NT2/D1 (cell line): Measurements from ENCODE around the gene DNAH5.

Source experiments
- SUZ12 ChIP-seq: IDR thresholded peaks from 2 replicates; pipeline ENCODE4 v1.6.1; 2011; ENCODE audit not compliant: insufficient read length, insufficient read depth; ENCODE audit errors: extremely low read depth
- YY1 ChIP-seq: IDR thresholded peaks from 2 replicates; pipeline ENCODE4 v1.6.1; 2011; ENCODE audit not compliant: insufficient read length, insufficient read depth
- ZNF274 ChIP-seq: IDR thresholded peaks from 2 replicates; pipeline ENCODE4 v1.6.1; 2011; ENCODE audit warnings: mild to moderate bottlenecking, low read depth, low read length

DNA sequence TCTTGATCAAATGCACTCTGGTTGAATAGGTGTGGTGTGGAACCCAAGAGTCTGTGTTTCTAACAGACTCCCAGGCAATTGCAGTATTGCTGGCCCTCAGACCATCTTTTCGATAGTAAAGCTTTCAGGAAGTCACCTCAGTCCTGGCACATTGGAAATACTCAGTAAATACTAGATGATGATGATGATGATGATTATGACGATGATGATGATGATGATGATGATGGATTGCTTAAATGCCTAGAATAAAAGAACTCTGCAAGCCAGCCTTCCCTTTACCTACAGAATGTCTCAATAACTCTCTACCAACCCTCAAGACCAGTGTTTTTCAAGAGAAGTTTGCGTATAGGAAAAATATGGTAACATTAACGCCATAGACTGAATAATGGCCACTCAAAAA, 268.0 kb downstream of the DNAH5 start:
- TF ChIP-seq ZNF274 (no peak), YY1 (no peak), SUZ12 (no peak)
